Measurements from ENCODE around the gene TTYH2.

TTYH2 gene

DNA sequence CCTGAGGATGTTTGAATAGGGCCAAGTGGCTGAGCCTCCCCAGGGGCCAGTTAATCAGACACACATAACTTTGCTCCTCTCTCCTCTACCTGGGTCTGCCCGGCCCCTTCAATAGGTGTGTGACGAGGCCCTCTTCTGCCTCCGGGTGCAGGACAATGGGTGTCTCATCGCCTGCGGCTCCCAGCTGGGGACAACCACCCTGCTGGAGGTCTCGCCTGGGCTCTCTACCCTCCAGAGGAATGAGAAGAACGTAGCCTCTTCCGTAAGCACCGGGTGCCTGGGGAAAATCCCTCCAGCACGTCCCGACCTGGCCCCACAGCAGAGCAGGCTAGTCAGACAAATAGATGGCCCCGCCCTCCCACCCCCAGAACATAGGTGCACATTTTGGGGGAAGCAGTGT is 96.5 kb downstream of the TTYH2 start:
- TF ChIP-seq, protein P1, sequence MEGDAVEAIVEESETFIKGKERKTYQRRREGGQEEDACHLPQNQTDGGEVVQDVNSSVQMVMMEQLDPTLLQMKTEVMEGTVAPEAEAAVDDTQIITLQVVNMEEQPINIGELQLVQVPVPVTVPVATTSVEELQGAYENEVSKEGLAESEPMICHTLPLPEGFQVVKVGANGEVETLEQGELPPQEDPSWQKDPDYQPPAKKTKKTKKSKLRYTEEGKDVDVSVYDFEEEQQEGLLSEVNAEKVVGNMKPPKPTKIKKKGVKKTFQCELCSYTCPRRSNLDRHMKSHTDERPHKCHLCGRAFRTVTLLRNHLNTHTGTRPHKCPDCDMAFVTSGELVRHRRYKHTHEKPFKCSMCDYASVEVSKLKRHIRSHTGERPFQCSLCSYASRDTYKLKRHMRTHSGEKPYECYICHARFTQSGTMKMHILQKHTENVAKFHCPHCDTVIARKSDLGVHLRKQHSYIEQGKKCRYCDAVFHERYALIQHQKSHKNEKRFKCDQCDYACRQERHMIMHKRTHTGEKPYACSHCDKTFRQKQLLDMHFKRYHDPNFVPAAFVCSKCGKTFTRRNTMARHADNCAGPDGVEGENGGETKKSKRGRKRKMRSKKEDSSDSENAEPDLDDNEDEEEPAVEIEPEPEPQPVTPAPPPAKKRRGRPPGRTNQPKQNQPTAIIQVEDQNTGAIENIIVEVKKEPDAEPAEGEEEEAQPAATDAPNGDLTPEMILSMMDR (conservative IDR thresholded peaks at IDR 0.05; ENCODE audit: low read length): no peak
- no peak for DNase-seq (ENCODE audit: low read depth)
- no peak overlapping the region for H3K4me3 ChIP-seq (ENCODE audit: low read length)

Data from AG10803 (cell line).